B cell (primary cell): ENCODE measurements around the gene FOXK1. TPM values are rescaled to one million over a fixed set of nuclear protein-coding genes. Genes with fewer than 3 reads are reported as not detected.

ENCODE experiments used
- ATAC-seq: fragments of 200-7000 bp; cut with Tn5 transposase; one replicate; pipeline ENCODE4 v1.10.0; 2021; ENCODE audit warnings: low read depth, mild to moderate bottlenecking, moderate number of reproducible peaks, moderate library complexity
- CTCF ChIA-PET: fragments of 350-600 bp; sonication (Branson Sonifier 250); formaldehyde crosslinking; loops from one replicate; lab custom pipeline; 2021; ENCODE audit warnings: antibody characterized with exemption, inconsistent platforms; lab: Charles Lee
- POLR2A ChIA-PET: fragments of 350-600 bp; sonication (Branson Sonifier 250); formaldehyde crosslinking; loops from one replicate; lab custom pipeline; 2021; ENCODE audit warnings: antibody characterized with exemption; lab: Charles Lee
- DNase-seq: peaks from one replicate; pipeline ENCODE4 v3.0.0; 2013
- H2AFZ ChIP-seq: 2 replicates; pipeline ENCODE4 v1.6.1; 2012; ENCODE audit warnings: mild to moderate bottlenecking, low read depth, low read length; ENCODE audit not compliant: insufficient read depth, poor library complexity, severe bottlenecking
- H3K27ac ChIP-seq, 2 donors: 1 replicate in 1 of 2; 2 replicates in 1 of 2; pipeline ENCODE4 v1.5.1; 2012 to 2013; ENCODE audit warnings: low read length in 2 of 2, mild to moderate bottlenecking in 2 of 2, moderate library complexity in 1 of 2
- H3K27me3 ChIP-seq, 4 experiments: fragments of 200-600 bp in 1 of 4; sonication (generic) in 1 of 4; replicated peaks in 1 of 4; 1 replicate in 2 of 4; 2 replicates in 2 of 4; pipeline versions ENCODE4 v1.6.1 to v1.7.0; 2013 to 2016; ENCODE audit warnings: low read length in 3 of 4, mild to moderate bottlenecking in 2 of 4, mixed read lengths in 1 of 4, moderate library complexity in 1 of 4; ENCODE audit not compliant: insufficient read depth in 4 of 4, control insufficient read depth in 3 of 4; ENCODE audit errors: control extremely low read depth in 1 of 4
- H3K36me3 ChIP-seq, 2 experiments: replicated peaks in 1 of 2; 1 replicate in 1 of 2; 2 replicates in 1 of 2; pipeline versions ENCODE4 v1.6.1 to v1.7.1; 2013; ENCODE audit warnings: low read length in 1 of 2; ENCODE audit not compliant: insufficient read depth in 2 of 2, control insufficient read depth in 1 of 2; ENCODE audit errors: control extremely low read depth in 1 of 2, extremely low read depth in 1 of 2
- H3K4me1 ChIP-seq, 2 donors: fragments of 200-600 bp in 1 of 2; sonication (generic) in 1 of 2; 1 replicate in 1 of 2; 2 replicates in 1 of 2; pipeline versions ENCODE4 v1.5.1 to v1.6.1; 2013 to 2017; ENCODE audit warnings: low read length in 2 of 2; ENCODE audit not compliant: control insufficient read depth in 2 of 2, insufficient read depth in 2 of 2
- H3K4me2 ChIP-seq: replicated peaks from 2 replicates; pipeline ENCODE3; 2012; ENCODE audit warnings: mild to moderate bottlenecking, low read depth, low read length; ENCODE audit not compliant: poor library complexity, severe bottlenecking
- H3K4me3 ChIP-seq, 5 experiments: fragments of 200-600 bp in 1 of 5; sonication (generic) in 1 of 5; 1 replicate in 3 of 5; 2 replicates in 2 of 5; pipeline versions ENCODE4 v1.5.1 to v1.7.0; 2011 to 2016; ENCODE audit warnings: low read length in 4 of 5, mild to moderate bottlenecking in 4 of 5, low read depth in 2 of 5, control low read depth in 1 of 5, moderate library complexity in 1 of 5; ENCODE audit not compliant: insufficient read depth in 1 of 5; ENCODE audit errors: control extremely low read depth in 1 of 5, extremely low read depth in 1 of 5
- H3K79me2 ChIP-seq: fragments of 200-600 bp; sonication (generic); one replicate; pipeline ENCODE4 v1.6.0; 2016; ENCODE audit warnings: low read length; ENCODE audit not compliant: control insufficient read depth, insufficient read depth
- H3K9ac ChIP-seq: fragments of 200-600 bp; sonication (generic); 2 replicates; pipeline ENCODE4 v1.6.1; 2017; ENCODE audit warnings: mild to moderate bottlenecking, low read length, moderate library complexity
- H3K9me3 ChIP-seq, 3 donors: one replicate each; pipeline versions ENCODE4 v1.6.1 to v1.7.1; 2013; ENCODE audit warnings: low read length in 2 of 3; ENCODE audit not compliant: control insufficient read depth in 2 of 3, insufficient read depth in 1 of 3; ENCODE audit errors: control extremely low read depth in 1 of 3
- H4K20me1 ChIP-seq: 2 replicates; pipeline ENCODE4 v1.6.0; 2012; ENCODE audit warnings: mild to moderate bottlenecking, low read length; ENCODE audit not compliant: insufficient read depth, control insufficient read depth, poor library complexity, severe bottlenecking
- H3K27ac Mint-ChIP-seq: one replicate; pipeline ENCODE4 v1.8.0; 2021; ENCODE audit warnings: mixed read lengths
- H3K27me3 Mint-ChIP-seq: one replicate; pipeline ENCODE4 v1.8.0; 2021; ENCODE audit warnings: mixed read lengths
- H3K4me1 Mint-ChIP-seq: one replicate; pipeline ENCODE4 v1.8.0; 2021; ENCODE audit warnings: mixed read lengths
- H3K4me3 Mint-ChIP-seq: one replicate; pipeline ENCODE4 v1.8.0; 2021; ENCODE audit warnings: mixed read lengths
- H3K9me3 Mint-ChIP-seq: one replicate; pipeline ENCODE4 v1.8.0; 2022; ENCODE audit warnings: mixed read lengths; ENCODE audit not compliant: insufficient read depth
- CTCF ChIP-seq: fragments of 200-600 bp; IDR thresholded peaks from one replicate; pipeline ENCODE4 v1.8.0; 2022; ENCODE audit warnings: antibody characterized with exemption, mild to moderate bottlenecking
- EZH2 ChIP-seq: IDR thresholded peaks from 2 replicates; pipeline ENCODE4 v1.6.1; 2012; ENCODE audit warnings: borderline replicate concordance, low read depth, mild to moderate bottlenecking, moderate library complexity, low read length; ENCODE audit not compliant: insufficient read depth, poor library complexity, severe bottlenecking
- WGBS: methylation state at CpG from one replicate; pipeline ENCODE4 v1.1.5; 2013; ENCODE audit warnings: missing lambda C conversion rate; ENCODE audit not compliant: insufficient coverage; 5-methylcytosine and 5-hydroxymethylcytosine counted together
- intact Hi-C: fragments of 100-400 bp; cut with micrococcal nuclease; formaldehyde crosslinking; loops from one replicate; pipeline ENCODE4 v1.10.0; 2022
- polyA plus RNA-seq: library from polyadenylated mRNA; depleted of rRNA; stranded (reverse); fragments of >200 nt; gene quantifications from 2 replicates; pipeline ENCODE4 v1.2.3, GENCODE V29; 2012
- total RNA-seq, 2 donors: library from RNA; stranded (reverse); fragments of 120-200 nt in 1 of 2; gene quantifications; 1 replicate in 1 of 2; 2 replicates in 1 of 2; pipeline versions ENCODE4 v1.2.3 to v1.2.4, GENCODE V29; 2013 to 2022

FOXK1 gene
- total and polyA plus RNA-seq, 2 donors (not counting 1 experiment from before 2014, with no cell fraction given): 17.9 to 56.2 TPM

GRCh38 chr7:4775250-4775847 is 93.3 kb downstream of the FOXK1 start, which contains the start of gene AP5Z1:
AP5Z1 (plus strand) TSS chr7:4775623; CDS start chr7:4775716, 93 bp downstream.
- peaks cover 16% of the 10 kb centered on the region for H4K20me1 ChIP-seq
- ATAC-seq (peak; percentile 93), DNase-seq (peak; percentile 98)
- Mint-ChIP-seq H3K27me3 (no peaks in the 10 kb centered on the region), H3K4me1 (peaks cover 39% of the 10 kb centered on the region), H3K9me3 (no peaks in the 10 kb centered on the region), H3K4me3 (peak within 1 kb of the TSS; percentile 97), H3K27ac (peak within 1 kb of the TSS; percentile 99)
- ChIA-PET CTCF (interaction anchor here (0.9 to 2.5 kb wide), 8 partner anchors 17 to 199 kb away, joined by 3 to 14 read pairs (median 3); no protein-coding TSS in a partner anchor), POLR2A (interaction anchor here (0.6 to 2.3 kb wide), 10 partner anchors 17 to 1006 kb away, joined by 3 to 25 read pairs (median 5); partner anchors contain the start of genes FOXK1, RBAK and RNF216)
- whole genome bisulfite sequencing: under 1% methylated on average over 54 of the region's 55 CpGs
- H3K27ac ChIP-seq: peak within 1 kb of the TSS; percentile 94 to 95
- peaks cover 40% of the 10 kb centered on the region for H3K79me2 ChIP-seq
- peaks cover 0 to 6% of the 10 kb centered on the region in 2 experiments for H3K36me3 ChIP-seq
- TF ChIP-seq CTCF: no peak
- TF ChIP-seq EZH2: no peak
- H3K4me3 ChIP-seq: peak within 1 kb of the TSS; percentile 87 to 97 (median 95)
- no peaks in the 10 kb centered on the region for H3K27me3 ChIP-seq
- peak within 1 kb of the TSS; percentile 88 for H3K9ac ChIP-seq
- intact Hi-C loops: loop anchor here (1.0 to 5.0 kb wide), 4 partner anchors 17 to 1473 kb away; partner anchors contain the start of gene SDK1
- H3K4me2 ChIP-seq: peak within 1 kb of the TSS; percentile 90
- H2AFZ ChIP-seq: peak within 1 kb of the TSS; percentile 89
- no peaks in the 10 kb centered on the region for H3K9me3 ChIP-seq
- H3K4me1 ChIP-seq: peaks cover 14 to 26% of the 10 kb centered on the region in 2 donors
